ENCODE results near the gene MGME1. TPM values are rescaled to one million over a fixed set of nuclear protein-coding genes. Genes with fewer than 3 reads are reported as not detected.

MGME1 gene
- total and polyA plus RNA-seq, 2 of the 13 experiments (the other 11 are each of a cell fraction or from before 2014, with no cell fraction given) = 36.7 to 66.6 TPM

DNA sequence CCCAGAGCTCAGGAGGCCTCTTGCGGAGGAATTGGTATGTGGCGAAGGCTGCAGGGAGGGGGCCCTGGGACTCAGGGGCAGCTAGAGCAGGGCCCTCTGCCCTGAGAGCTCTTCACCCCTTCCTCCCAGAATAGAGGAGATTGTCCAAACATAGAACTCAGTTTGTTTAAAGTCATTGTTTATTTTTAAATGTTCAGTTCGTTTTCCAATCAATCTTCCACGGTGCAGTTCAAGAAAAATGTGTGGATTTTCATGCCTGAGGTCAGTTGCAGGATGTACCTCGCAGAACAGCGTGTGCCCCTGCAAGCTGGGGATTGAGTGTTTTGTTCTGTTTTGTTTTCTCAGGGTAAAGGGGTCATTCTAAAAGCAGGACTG, 37.2 kb downstream of the MGME1 start (continued):
- TF ChIP-seq, protein P1, sequence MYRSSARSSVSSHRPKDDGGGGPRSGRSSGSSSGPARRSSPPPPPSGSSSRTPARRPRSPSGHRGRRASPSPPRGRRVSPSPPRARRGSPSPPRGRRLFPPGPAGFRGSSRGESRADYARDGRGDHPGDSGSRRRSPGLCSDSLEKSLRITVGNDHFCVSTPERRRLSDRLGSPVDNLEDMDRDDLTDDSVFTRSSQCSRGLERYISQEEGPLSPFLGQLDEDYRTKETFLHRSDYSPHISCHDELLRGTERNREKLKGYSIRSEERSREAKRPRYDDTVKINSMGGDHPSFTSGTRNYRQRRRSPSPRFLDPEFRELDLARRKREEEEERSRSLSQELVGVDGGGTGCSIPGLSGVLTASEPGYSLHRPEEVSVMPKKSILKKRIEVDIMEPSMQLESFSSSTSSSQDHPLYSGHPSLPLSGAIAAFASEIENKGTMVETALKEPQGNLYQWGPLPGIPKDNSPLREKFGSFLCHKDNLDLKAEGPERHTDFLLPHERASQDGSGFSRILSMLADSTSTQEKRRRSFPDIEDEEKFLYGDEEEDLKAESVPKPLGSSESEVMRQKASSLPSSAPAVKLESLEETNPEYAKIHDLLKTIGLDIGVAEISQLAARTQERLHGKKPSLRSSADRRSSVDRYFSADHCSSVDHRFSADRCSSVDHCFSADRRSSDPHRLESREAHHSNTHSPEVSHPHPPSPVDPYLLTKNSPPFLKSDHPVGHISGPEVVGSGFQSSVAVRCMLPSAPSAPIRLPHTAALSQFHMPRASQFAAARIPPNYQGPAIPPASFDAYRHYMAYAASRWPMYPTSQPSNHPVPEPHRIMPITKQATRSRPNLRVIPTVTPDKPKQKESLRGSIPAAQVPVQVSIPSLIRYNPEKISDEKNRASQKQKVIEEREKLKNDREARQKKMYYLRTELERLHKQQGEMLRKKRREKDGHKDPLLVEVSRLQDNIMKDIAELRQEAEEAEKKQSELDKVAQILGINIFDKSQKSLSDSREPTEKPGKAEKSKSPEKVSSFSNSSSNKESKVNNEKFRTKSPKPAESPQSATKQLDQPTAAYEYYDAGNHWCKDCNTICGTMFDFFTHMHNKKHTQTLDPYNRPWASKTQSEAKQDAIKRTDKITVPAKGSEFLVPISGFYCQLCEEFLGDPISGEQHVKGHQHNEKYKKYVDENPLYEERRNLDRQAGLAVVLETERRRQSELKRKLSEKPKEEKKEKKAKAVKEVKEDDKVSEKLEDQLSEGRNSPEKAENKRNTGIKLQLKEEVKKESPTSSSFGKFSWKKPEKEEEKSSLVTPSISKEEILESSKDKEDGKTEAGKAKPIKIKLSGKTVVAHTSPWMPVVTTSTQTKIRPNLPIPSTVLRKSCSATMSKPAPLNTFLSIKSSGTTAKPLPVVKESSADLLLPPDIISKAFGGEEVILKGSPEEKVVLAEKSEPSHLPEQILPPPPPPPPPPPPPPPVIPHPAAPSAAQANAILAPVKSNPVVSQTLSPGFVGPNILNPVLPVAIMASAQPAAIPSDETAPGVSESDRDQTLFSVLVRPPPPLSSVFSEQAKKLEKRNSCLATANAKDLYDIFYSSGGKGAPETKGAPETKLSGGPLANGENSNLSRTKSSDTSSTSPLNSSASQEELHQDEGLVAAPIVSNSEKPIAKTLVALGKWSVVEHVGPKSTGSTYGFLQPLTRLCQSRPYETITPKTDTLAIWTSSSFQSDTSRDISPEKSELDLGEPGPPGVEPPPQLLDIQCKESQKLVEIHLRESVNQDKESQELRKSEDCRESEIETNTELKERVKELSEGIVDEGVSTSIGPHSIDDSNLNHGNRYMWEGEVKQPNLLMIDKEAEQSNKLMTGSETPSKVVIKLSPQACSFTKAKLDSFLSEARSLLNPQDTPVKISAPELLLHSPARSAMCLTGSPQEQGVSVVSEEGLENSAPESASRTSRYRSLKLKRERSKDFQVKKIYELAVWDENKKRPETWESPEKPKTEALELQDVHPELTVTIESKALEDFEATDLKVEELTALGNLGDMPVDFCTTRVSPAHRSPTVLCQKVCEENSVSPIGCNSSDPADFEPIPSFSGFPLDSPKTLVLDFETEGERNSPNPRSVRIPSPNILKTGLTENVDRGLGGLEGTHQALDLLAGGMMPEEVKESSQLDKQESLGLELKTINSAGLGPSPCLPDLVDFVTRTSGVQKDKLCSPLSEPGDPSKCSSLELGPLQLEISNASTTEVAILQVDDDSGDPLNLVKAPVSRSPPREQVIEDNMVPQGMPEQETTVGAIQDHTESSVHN (CRISPR knock-in tag; IDR thresholded peaks at IDR 0.05) = no peak
- TF ChIP-seq, protein P2, sequence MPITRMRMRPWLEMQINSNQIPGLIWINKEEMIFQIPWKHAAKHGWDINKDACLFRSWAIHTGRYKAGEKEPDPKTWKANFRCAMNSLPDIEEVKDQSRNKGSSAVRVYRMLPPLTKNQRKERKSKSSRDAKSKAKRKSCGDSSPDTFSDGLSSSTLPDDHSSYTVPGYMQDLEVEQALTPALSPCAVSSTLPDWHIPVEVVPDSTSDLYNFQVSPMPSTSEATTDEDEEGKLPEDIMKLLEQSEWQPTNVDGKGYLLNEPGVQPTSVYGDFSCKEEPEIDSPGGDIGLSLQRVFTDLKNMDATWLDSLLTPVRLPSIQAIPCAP (CRISPR knock-in tag; IDR thresholded peaks at IDR 0.05; ENCODE audit: low read depth) = no peak
- TF ChIP-seq, protein P3, sequence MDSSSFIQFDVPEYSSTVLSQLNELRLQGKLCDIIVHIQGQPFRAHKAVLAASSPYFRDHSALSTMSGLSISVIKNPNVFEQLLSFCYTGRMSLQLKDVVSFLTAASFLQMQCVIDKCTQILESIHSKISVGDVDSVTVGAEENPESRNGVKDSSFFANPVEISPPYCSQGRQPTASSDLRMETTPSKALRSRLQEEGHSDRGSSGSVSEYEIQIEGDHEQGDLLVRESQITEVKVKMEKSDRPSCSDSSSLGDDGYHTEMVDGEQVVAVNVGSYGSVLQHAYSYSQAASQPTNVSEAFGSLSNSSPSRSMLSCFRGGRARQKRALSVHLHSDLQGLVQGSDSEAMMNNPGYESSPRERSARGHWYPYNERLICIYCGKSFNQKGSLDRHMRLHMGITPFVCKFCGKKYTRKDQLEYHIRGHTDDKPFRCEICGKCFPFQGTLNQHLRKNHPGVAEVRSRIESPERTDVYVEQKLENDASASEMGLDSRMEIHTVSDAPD (CRISPR knock-in tag; IDR thresholded peaks at IDR 0.05) = no peak
- TF ChIP-seq, protein P4, sequence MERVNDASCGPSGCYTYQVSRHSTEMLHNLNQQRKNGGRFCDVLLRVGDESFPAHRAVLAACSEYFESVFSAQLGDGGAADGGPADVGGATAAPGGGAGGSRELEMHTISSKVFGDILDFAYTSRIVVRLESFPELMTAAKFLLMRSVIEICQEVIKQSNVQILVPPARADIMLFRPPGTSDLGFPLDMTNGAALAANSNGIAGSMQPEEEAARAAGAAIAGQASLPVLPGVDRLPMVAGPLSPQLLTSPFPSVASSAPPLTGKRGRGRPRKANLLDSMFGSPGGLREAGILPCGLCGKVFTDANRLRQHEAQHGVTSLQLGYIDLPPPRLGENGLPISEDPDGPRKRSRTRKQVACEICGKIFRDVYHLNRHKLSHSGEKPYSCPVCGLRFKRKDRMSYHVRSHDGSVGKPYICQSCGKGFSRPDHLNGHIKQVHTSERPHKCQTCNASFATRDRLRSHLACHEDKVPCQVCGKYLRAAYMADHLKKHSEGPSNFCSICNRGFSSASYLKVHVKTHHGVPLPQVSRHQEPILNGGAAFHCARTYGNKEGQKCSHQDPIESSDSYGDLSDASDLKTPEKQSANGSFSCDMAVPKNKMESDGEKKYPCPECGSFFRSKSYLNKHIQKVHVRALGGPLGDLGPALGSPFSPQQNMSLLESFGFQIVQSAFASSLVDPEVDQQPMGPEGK (CRISPR knock-in tag; IDR thresholded peaks at IDR 0.05) = peak; percentile 54
- TF ChIP-seq, protein P5, sequence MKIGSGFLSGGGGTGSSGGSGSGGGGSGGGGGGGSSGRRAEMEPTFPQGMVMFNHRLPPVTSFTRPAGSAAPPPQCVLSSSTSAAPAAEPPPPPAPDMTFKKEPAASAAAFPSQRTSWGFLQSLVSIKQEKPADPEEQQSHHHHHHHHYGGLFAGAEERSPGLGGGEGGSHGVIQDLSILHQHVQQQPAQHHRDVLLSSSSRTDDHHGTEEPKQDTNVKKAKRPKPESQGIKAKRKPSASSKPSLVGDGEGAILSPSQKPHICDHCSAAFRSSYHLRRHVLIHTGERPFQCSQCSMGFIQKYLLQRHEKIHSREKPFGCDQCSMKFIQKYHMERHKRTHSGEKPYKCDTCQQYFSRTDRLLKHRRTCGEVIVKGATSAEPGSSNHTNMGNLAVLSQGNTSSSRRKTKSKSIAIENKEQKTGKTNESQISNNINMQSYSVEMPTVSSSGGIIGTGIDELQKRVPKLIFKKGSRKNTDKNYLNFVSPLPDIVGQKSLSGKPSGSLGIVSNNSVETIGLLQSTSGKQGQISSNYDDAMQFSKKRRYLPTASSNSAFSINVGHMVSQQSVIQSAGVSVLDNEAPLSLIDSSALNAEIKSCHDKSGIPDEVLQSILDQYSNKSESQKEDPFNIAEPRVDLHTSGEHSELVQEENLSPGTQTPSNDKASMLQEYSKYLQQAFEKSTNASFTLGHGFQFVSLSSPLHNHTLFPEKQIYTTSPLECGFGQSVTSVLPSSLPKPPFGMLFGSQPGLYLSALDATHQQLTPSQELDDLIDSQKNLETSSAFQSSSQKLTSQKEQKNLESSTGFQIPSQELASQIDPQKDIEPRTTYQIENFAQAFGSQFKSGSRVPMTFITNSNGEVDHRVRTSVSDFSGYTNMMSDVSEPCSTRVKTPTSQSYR (CRISPR knock-in tag; IDR thresholded peaks at IDR 0.05; ENCODE audit: borderline replicate concordance) = no peak
- TF ChIP-seq EEA1 (CRISPR knock-in tag; IDR thresholded peaks at IDR 0.05; ENCODE audit: borderline replicate concordance) (no peak), BCL6 (CRISPR knock-in tag; IDR thresholded peaks at IDR 0.05) (peak; percentile 67), SMAD3 (CRISPR knock-in tag; IDR thresholded peaks at IDR 0.05) (no peak), ZNF33B (CRISPR knock-in tag; IDR thresholded peaks at IDR 0.05) (no peak), SIN3A (IDR thresholded peaks at IDR 0.05; ENCODE audit: borderline replicate concordance, low read depth, low read length) (no peak)
- TF ChIP-seq, protein P6, sequence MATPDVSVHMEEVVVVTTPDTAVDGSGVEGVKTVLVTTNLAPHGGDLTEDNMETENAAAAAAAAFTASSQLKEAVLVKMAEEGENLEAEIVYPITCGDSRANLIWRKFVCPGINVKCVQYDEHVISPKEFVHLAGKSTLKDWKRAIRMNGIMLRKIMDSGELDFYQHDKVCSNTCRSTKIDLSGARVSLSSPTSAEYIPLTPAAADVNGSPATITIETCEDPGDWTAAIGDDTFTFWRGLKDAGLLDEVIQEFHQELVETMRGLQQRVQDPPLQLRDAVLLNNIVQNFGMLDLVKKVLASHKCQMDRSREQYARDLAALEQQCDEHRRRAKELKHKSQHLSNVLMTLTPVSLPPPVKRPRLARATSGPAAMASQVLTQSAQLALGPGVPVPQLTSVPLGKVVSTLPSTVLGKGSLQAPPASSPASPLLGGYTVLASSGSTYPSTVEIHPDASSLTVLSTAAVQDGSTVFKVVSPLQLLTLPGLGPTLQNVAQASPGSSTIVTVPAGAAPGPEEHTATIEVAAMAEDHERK (CRISPR knock-in tag; IDR thresholded peaks at IDR 0.05; ENCODE audit: low read depth) = no peak

Data from HepG2 (cell line).